Neural crest cell (in vitro differentiated cells): ENCODE measurements around the gene BRPF1. TPM values are rescaled to one million over a fixed set of nuclear protein-coding genes. Genes with fewer than 3 reads are reported as not detected.

Experiments used
- DNase-seq: peaks from one replicate; pipeline ENCODE4 v3.0.0; 2021; ENCODE audit warnings: low read depth, mixed read lengths, low spot score
- H3K27ac Mint-ChIP-seq: one replicate; pipeline ENCODE4 v1.8.0; 2021; ENCODE audit warnings: mild to moderate bottlenecking, mixed read lengths; ENCODE audit not compliant: unreplicated experiment
- H3K27me3 Mint-ChIP-seq: 2 replicates; pipeline ENCODE4 v1.8.0; 2021; ENCODE audit warnings: low read depth, mild to moderate bottlenecking, mixed read lengths
- H3K36me3 Mint-ChIP-seq: 2 replicates; pipeline ENCODE4 v1.8.0; 2021; ENCODE audit warnings: low read depth, mild to moderate bottlenecking, mixed read lengths
- H3K4me1 Mint-ChIP-seq: 2 replicates; pipeline ENCODE4 v1.8.0; 2021; ENCODE audit warnings: mixed read lengths
- H3K4me3 Mint-ChIP-seq: one replicate; pipeline ENCODE4 v1.8.0; 2021; ENCODE audit warnings: mild to moderate bottlenecking, mixed read lengths
- H3K9me3 Mint-ChIP-seq: 2 replicates; pipeline ENCODE4 v1.8.0; 2021; ENCODE audit warnings: mixed read lengths
- total RNA-seq: library from RNA; stranded (reverse); gene quantifications from 2 replicates; pipeline ENCODE4 v1.2.1, GENCODE V29; 2021
- TF ChIP-seq, protein P1 (sequence below): fragments of 200-600 bp; sonication (generic); conservative IDR thresholded peaks from 2 replicates; pipeline ENCODE4 v1.5.0; 2021; ENCODE audit warnings: antibody characterized with exemption, mild to moderate bottlenecking

Gene BRPF1
- total RNA-seq, 1 donor from 2014 or later: 39.2 TPM

DNA sequence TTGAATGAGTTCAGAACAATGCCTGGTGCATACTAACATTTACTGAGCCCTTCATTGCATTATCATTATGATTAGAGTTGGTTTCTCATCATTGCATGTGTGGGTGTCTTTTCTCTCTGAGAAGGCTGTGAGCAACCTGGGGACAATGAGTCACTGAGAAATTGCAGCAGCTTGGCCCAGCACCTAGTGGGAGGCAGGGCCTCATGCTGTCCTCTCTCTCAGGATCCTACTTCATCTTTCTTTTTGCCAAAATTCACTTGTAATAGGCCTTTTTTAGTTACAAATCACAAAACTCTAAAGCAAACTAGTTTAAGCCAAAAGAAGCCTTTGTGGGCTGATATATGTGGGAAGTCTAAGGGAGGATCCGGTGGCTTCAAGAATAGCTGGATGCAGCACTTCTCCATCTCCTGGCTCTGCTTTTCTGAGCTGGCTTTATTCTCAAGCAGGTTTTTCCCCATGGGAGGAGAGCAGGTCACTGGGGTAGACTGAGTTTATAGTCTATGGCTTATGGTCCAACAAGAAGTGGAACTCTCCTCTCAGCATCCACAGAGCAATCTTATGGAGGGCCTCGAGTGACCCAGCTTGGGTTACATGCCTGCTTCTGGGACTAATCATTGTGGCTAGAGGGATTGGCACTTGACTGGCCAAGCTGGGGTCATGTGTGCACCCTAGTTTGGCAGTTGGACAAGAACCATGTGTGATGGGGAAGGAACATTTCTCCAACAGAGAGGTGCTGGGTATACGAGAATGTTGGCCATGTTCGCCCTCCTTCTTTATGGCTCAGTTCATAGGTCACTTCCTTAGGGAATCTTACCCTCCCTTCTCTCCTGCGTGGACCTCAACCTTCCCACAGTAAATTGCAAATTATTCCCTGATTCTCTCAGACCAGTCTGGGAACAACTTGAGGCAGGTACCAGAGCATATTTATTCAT, 46.9 kb downstream of the BRPF1 start:
- no peaks in the 10 kb centered on the region for H3K27me3 Mint-ChIP-seq
- H3K4me3 Mint-ChIP-seq: no peak overlapping the region
- no peak for DNase-seq
- H3K27ac Mint-ChIP-seq: peak overlapping the region; percentile 5
- no peaks in the 10 kb centered on the region for H3K36me3 Mint-ChIP-seq
- no peaks in the 10 kb centered on the region for H3K4me1 Mint-ChIP-seq
- TF ChIP-seq, protein P1, sequence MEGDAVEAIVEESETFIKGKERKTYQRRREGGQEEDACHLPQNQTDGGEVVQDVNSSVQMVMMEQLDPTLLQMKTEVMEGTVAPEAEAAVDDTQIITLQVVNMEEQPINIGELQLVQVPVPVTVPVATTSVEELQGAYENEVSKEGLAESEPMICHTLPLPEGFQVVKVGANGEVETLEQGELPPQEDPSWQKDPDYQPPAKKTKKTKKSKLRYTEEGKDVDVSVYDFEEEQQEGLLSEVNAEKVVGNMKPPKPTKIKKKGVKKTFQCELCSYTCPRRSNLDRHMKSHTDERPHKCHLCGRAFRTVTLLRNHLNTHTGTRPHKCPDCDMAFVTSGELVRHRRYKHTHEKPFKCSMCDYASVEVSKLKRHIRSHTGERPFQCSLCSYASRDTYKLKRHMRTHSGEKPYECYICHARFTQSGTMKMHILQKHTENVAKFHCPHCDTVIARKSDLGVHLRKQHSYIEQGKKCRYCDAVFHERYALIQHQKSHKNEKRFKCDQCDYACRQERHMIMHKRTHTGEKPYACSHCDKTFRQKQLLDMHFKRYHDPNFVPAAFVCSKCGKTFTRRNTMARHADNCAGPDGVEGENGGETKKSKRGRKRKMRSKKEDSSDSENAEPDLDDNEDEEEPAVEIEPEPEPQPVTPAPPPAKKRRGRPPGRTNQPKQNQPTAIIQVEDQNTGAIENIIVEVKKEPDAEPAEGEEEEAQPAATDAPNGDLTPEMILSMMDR: no peak
- H3K9me3 Mint-ChIP-seq: no peaks in the 10 kb centered on the region

DNA sequence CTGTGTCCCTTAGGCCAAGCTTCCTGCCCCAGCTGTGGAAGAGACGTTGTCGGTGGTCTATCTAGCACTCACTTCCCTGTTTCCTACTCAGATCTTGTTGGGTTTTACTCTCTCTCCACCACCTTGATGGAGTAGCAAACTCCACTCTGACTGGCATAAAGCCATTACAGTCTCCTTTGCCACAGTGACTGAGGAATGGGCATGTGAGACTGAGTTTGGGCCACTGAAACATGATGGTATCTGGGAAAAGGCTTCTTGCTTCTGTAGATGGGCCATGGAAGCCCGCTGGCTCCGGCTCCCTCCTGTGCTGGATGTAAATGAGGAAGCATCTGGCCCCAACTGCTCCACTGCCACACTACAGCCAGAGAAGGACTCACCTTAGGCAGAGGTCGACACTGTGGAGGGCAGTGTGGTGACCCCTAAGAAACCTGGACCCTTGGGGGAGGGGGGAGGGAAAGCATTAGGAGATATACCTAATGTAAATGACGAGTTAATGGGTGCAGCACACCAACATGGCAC, 47.6 kb downstream of the BRPF1 start:
- Mint-ChIP-seq H3K27ac (no peak overlapping the region), H3K4me3 (no peak overlapping the region), H3K4me1 (no peaks in the 10 kb centered on the region), H3K27me3 (no peaks in the 10 kb centered on the region), H3K9me3 (no peaks in the 10 kb centered on the region), H3K36me3 (no peaks in the 10 kb centered on the region)
- TF ChIP-seq, protein P1: no peak
- DNase-seq: no peak

- H3K36me3 Mint-ChIP-seq: no peaks in the 10 kb centered on the region
- DNase-seq: no peak
- no peaks in the 10 kb centered on the region for H3K27me3 Mint-ChIP-seq
- H3K9me3 Mint-ChIP-seq: no peaks in the 10 kb centered on the region
- no peaks in the 10 kb centered on the region for H3K4me1 Mint-ChIP-seq
- H3K4me3 Mint-ChIP-seq: no peak overlapping the region
- no peak overlapping the region for H3K27ac Mint-ChIP-seq
- TF ChIP-seq, protein P1: no peak
Measured at GRCh38 chr3:9779721-9780457, 48.4 kb downstream of the BRPF1 start.

DNA sequence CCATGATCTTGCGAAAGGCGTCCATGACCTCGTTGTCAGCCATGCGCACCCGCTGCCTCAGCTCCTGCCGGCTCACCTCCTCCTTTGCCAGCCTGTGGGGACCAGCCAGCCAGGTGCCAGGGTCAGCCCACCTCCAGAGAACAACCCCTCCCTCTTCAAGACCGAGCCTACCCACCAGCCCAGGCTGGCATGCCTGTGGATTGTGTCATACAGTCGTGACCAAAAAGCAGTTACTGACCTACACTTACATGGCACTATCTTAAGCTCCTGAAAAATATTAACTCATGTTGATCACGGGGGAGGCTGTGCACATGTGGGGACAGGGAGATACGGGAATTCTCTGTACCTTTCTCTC, 48.9 kb downstream of the BRPF1 start:
- TF ChIP-seq, protein P1: no peak
- Mint-ChIP-seq H3K27ac (peak overlapping the region; percentile 50), H3K9me3 (no peaks in the 10 kb centered on the region), H3K4me3 (no peak overlapping the region), H3K36me3 (peaks cover 1% of the 10 kb centered on the region), H3K4me1 (no peaks in the 10 kb centered on the region), H3K27me3 (no peaks in the 10 kb centered on the region)
- no peak for DNase-seq

DNA sequence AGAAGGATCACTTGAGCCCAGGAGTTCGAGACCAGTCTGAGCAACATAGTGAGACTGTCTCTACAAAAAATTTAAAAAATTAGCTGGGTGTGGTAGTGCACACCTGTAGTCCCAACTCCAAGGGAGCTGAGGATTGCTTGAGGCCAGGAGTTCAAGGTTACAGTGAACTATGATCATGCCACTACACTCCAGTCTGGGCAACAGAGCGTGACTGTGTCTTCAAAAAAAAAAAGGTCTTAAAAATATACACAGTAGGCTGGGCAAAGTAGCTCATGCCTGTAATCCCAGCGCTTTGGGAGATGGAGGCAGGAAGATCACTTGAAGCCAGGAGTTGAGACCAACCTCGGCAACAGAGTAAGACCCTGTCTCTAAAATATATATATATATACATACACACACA, 49.4 kb downstream of the BRPF1 start:
- no peak for DNase-seq
- H3K9me3 Mint-ChIP-seq: no peaks in the 10 kb centered on the region

More for the DNA sequence above, 49.4 kb downstream of the BRPF1 start:
- Mint-ChIP-seq H3K27me3 (no peaks in the 10 kb centered on the region), H3K4me3 (no peak overlapping the region), H3K4me1 (no peaks in the 10 kb centered on the region), H3K27ac (no peak overlapping the region), H3K36me3 (peaks cover 4% of the 10 kb centered on the region)
- TF ChIP-seq, protein P1: no peak
